ENCODE results near the gene ERF. TPM values are rescaled to one million over a fixed set of nuclear protein-coding genes. Genes with fewer than 3 reads are reported as not detected.

Gene ERF
- total and polyA plus RNA-seq, 10 of the 15 experiments (the other 5 are each of a cell fraction or from before 2014, with no cell fraction given): 0.02 to 51.8 (median 14.4) TPM

DNA sequence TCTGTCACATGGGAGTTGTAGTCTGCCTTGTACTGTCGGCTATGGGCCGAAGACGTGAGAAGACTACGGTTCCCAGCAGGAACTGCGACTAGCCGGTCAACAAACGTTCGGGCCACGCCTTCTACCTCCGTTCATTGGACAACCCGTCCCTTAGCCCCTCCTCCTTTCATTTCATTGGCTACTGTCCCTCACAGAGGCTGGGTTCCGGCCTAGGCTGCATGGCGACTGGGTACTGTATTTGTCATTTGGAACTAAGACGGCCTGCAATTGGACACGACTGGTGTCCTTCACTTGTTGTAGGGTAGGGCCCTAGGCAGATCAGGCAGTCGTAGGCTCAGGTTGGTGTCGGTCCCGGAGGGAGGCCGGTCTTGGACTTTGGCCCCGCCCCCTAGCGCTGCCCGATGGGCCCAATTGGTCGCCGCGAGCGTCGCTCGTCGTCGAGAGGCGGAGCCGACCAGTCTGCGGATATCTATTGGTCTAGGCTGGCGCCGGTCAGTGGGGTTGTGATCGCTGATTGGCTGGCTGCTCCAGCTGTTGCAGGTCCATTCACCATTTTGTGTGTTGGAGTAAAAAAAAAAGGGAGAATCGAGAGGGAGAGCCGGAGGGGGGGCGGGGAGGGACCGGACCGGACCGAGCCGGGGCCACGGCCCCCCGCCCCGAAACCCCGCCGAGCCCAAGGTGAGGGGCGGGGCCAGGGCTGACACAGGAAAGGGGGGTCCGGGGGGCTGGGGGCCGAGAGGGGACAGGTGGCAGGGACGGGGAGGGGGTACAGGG lies 14.0 kb upstream of the ERF start, which contains the start of gene CIC (continued):
- TF ChIP-seq TAF1 (IDR thresholded peaks at IDR 0.05; ENCODE audit: borderline replicate concordance, low read depth, low read length) (no peak), JUNB (IDR thresholded peaks at IDR 0.05) (no peak), CREB1 (IDR thresholded peaks at IDR 0.05; ENCODE audit: low read depth) (peak; percentile 81), TCF7 (IDR thresholded peaks at IDR 0.05; ENCODE audit: borderline replicate concordance) (no peak), MEF2A (IDR thresholded peaks at IDR 0.05; ENCODE audit: insufficient read depth, low read depth, low read length) (no peak), ZNF207 (IDR thresholded peaks at IDR 0.05; ENCODE audit: borderline replicate concordance) (no peak), EED (IDR thresholded peaks at IDR 0.05; ENCODE audit: low read depth) (no peak), TBL1XR1 (IDR thresholded peaks at IDR 0.05; ENCODE audit: low read depth, low read length) (no peak), DPF2 (IDR thresholded peaks at IDR 0.05) (peak; percentile 100), NFYA (IDR thresholded peaks at IDR 0.05; ENCODE audit: borderline replicate concordance, low read depth, low read length) (no peak; the same call in 1 of the 2 replicates), SREBF1 (IDR thresholded peaks at IDR 0.05; ENCODE audit: low read length) (peak; percentile 78), MTA3 (IDR thresholded peaks at IDR 0.05; ENCODE audit: borderline replicate concordance, low read length) (no peak), SMC3 (IDR thresholded peaks at IDR 0.05; ENCODE audit: borderline replicate concordance, low read length) (no peak), SIN3A (IDR thresholded peaks at IDR 0.05; ENCODE audit: low read depth, low read length) (0 out of 2 replicates have a peak, but pooled peaks have one; percentile 11), ZNF24 (IDR thresholded peaks at IDR 0.05) (no peak), SIX5 (IDR thresholded peaks at IDR 0.05; ENCODE audit: low read depth, low read length, severe bottlenecking) (peak; percentile 95)
- TF ChIP-seq, protein P1, sequence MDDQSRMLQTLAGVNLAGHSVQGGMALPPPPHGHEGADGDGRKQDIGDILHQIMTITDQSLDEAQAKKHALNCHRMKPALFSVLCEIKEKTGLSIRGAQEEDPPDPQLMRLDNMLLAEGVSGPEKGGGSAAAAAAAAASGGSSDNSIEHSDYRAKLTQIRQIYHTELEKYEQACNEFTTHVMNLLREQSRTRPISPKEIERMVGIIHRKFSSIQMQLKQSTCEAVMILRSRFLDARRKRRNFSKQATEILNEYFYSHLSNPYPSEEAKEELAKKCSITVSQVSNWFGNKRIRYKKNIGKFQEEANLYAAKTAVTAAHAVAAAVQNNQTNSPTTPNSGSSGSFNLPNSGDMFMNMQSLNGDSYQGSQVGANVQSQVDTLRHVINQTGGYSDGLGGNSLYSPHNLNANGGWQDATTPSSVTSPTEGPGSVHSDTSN (IDR thresholded peaks at IDR 0.05; ENCODE audit: insufficient replicate concordance, low read depth, low read length): peak; percentile 96
- TF ChIP-seq, protein P2, sequence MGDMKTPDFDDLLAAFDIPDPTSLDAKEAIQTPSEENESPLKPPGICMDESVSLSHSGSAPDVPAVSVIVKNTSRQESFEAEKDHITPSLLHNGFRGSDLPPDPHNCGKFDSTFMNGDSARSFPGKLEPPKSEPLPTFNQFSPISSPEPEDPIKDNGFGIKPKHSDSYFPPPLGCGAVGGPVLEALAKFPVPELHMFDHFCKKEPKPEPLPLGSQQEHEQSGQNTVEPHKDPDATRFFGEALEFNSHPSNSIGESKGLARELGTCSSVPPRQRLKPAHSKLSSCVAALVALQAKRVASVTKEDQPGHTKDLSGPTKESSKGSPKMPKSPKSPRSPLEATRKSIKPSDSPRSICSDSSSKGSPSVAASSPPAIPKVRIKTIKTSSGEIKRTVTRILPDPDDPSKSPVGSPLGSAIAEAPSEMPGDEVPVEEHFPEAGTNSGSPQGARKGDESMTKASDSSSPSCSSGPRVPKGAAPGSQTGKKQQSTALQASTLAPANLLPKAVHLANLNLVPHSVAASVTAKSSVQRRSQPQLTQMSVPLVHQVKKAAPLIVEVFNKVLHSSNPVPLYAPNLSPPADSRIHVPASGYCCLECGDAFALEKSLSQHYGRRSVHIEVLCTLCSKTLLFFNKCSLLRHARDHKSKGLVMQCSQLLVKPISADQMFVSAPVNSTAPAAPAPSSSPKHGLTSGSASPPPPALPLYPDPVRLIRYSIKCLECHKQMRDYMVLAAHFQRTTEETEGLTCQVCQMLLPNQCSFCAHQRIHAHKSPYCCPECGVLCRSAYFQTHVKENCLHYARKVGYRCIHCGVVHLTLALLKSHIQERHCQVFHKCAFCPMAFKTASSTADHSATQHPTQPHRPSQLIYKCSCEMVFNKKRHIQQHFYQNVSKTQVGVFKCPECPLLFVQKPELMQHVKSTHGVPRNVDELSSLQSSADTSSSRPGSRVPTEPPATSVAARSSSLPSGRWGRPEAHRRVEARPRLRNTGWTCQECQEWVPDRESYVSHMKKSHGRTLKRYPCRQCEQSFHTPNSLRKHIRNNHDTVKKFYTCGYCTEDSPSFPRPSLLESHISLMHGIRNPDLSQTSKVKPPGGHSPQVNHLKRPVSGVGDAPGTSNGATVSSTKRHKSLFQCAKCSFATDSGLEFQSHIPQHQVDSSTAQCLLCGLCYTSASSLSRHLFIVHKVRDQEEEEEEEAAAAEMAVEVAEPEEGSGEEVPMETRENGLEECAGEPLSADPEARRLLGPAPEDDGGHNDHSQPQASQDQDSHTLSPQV (IDR thresholded peaks at IDR 0.05): no peak
- TF ChIP-seq, protein P3, sequence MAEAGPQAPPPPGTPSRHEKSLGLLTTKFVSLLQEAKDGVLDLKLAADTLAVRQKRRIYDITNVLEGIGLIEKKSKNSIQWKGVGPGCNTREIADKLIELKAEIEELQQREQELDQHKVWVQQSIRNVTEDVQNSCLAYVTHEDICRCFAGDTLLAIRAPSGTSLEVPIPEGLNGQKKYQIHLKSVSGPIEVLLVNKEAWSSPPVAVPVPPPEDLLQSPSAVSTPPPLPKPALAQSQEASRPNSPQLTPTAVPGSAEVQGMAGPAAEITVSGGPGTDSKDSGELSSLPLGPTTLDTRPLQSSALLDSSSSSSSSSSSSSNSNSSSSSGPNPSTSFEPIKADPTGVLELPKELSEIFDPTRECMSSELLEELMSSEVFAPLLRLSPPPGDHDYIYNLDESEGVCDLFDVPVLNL (IDR thresholded peaks at IDR 0.05; ENCODE audit: low read depth, low read length): no peak
- TF ChIP-seq, protein P4, sequence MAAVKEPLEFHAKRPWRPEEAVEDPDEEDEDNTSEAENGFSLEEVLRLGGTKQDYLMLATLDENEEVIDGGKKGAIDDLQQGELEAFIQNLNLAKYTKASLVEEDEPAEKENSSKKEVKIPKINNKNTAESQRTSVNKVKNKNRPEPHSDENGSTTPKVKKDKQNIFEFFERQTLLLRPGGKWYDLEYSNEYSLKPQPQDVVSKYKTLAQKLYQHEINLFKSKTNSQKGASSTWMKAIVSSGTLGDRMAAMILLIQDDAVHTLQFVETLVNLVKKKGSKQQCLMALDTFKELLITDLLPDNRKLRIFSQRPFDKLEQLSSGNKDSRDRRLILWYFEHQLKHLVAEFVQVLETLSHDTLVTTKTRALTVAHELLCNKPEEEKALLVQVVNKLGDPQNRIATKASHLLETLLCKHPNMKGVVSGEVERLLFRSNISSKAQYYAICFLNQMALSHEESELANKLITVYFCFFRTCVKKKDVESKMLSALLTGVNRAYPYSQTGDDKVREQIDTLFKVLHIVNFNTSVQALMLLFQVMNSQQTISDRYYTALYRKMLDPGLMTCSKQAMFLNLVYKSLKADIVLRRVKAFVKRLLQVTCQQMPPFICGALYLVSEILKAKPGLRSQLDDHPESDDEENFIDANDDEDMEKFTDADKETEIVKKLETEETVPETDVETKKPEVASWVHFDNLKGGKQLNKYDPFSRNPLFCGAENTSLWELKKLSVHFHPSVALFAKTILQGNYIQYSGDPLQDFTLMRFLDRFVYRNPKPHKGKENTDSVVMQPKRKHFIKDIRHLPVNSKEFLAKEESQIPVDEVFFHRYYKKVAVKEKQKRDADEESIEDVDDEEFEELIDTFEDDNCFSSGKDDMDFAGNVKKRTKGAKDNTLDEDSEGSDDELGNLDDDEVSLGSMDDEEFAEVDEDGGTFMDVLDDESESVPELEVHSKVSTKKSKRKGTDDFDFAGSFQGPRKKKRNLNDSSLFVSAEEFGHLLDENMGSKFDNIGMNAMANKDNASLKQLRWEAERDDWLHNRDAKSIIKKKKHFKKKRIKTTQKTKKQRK (IDR thresholded peaks at IDR 0.05; ENCODE audit: low read depth, low read length): peak; percentile 99
